MM.1S (cell line): ENCODE results near the gene RAP1GDS1.

ENCODE experiments used
- DNase-seq: peaks from one replicate; pipeline ENCODE4 v3.0.0-alpha.2; 2015
- H2AFZ ChIP-seq: fragments of 300-600 bp; sonication (generic); 2 replicates; pipeline ENCODE4 v1.6.0; 2016; ENCODE audit warnings: antibody characterized with exemption, low read length
- H3F3A ChIP-seq: fragments of 300-600 bp; sonication (generic); 2 replicates; pipeline ENCODE4 v1.6.1; 2016; ENCODE audit warnings: mild to moderate bottlenecking, antibody characterized with exemption, low read length, moderate library complexity, mixed read lengths; ENCODE audit not compliant: insufficient read depth
- H3K27ac ChIP-seq: fragments of 300-600 bp; sonication (generic); 2 replicates; pipeline ENCODE4 v1.5.1; 2016; ENCODE audit warnings: mild to moderate bottlenecking, low read length
- H3K27me3 ChIP-seq: fragments of 300-600 bp; sonication (generic); replicated peaks from 2 replicates; pipeline ENCODE4 v1.6.0; 2016; ENCODE audit warnings: low read length; ENCODE audit not compliant: insufficient read depth
- H3K36me3 ChIP-seq: fragments of 300-600 bp; sonication (generic); replicated peaks from 2 replicates; pipeline ENCODE4 v1.6.1; 2016; ENCODE audit warnings: mild to moderate bottlenecking, low read length, mixed read lengths; ENCODE audit not compliant: insufficient read depth
- H3K4me1 ChIP-seq: fragments of 300-600 bp; sonication (generic); 2 replicates; pipeline ENCODE4 v1.6.1; 2016; ENCODE audit warnings: low read length, mixed read lengths
- H3K4me2 ChIP-seq: fragments of 300-600 bp; sonication (generic); 2 replicates; pipeline ENCODE4 v1.6.0; 2016; ENCODE audit warnings: low read depth, low read length
- H3K4me3 ChIP-seq: fragments of 300-600 bp; sonication (generic); 2 replicates; pipeline ENCODE4 v1.5.1; 2016; ENCODE audit warnings: low read length, mixed read lengths
- H3K79me2 ChIP-seq: fragments of 300-600 bp; sonication (generic); 2 replicates; pipeline ENCODE4 v1.6.1; 2016; ENCODE audit warnings: mixed run types, low read length, mixed read lengths
- H3K9ac ChIP-seq: fragments of 300-600 bp; sonication (generic); 2 replicates; pipeline ENCODE4 v1.6.1; 2016; ENCODE audit warnings: low read length, mixed read lengths
- H3K9me2 ChIP-seq: fragments of 300-600 bp; sonication (generic); replicated peaks from 2 replicates; pipeline ENCODE4 v1.6.1; 2016; ENCODE audit warnings: mild to moderate bottlenecking, low read length, mixed read lengths; ENCODE audit not compliant: insufficient read depth
- H3K9me3 ChIP-seq: fragments of 300-600 bp; sonication (generic); replicated peaks from 2 replicates; pipeline ENCODE4 v1.6.1; 2016; ENCODE audit warnings: mild to moderate bottlenecking, low read length, mixed read lengths; ENCODE audit not compliant: insufficient read depth
- H4K20me1 ChIP-seq: fragments of 300-600 bp; sonication (generic); 2 replicates; pipeline ENCODE4 v1.6.1; 2016; ENCODE audit warnings: mild to moderate bottlenecking, low read length, moderate library complexity, mixed read lengths; ENCODE audit not compliant: insufficient read depth
- CTCF ChIP-seq: fragments of 300-600 bp; sonication (generic); IDR thresholded peaks from 2 replicates; pipeline ENCODE4 v1.5.1; 2016; ENCODE audit warnings: antibody characterized with exemption, low read length, mixed read lengths
- EZH2 ChIP-seq: fragments of 300-600 bp; sonication (generic); optimal IDR thresholded peaks from 2 replicates; pipeline ENCODE3; 2017; ENCODE audit warnings: low read depth, mild to moderate bottlenecking, antibody characterized with exemption, low read length, mixed read lengths
- EZH2phosphoT487 ChIP-seq: fragments of 300-600 bp; sonication (generic); IDR thresholded peaks from 2 replicates; pipeline ENCODE4 v1.6.1; 2018; ENCODE audit warnings: antibody characterized with exemption, low read length

RAP1GDS1 gene

GRCh38 chr4:98493296-98493695, 232.1 kb downstream of the RAP1GDS1 start:
- no peaks in the 10 kb centered on the region for H3K9me2 ChIP-seq
- H3K27me3 ChIP-seq: no peaks in the 10 kb centered on the region
- TF ChIP-seq EZH2phosphoT487 (no peak), EZH2 (no peak), CTCF (no peak)
- no peaks in the 10 kb centered on the region for H4K20me1 ChIP-seq
- H3K4me1 ChIP-seq: no peaks in the 10 kb centered on the region
- H2AFZ ChIP-seq: no peak overlapping the region
- H3K36me3 ChIP-seq: no peaks in the 10 kb centered on the region
- no peaks in the 10 kb centered on the region for H3K9me3 ChIP-seq
- no peak overlapping the region for H3K4me3 ChIP-seq
- H3K79me2 ChIP-seq: no peaks in the 10 kb centered on the region
- H3K4me2 ChIP-seq: no peak overlapping the region
- no peaks in the 10 kb centered on the region for H3F3A ChIP-seq
- no peak for DNase-seq
- no peak overlapping the region for H3K27ac ChIP-seq
- no peak overlapping the region for H3K9ac ChIP-seq
